K562 (cell line): ENCODE data around the gene RPS27. TPM values are rescaled to one million over a fixed set of nuclear protein-coding genes. Genes with fewer than 3 reads are reported as not detected.

Source experiments
- ARID2 ChIP-seq: fragments of 450-650 bp; IDR thresholded peaks from 2 replicates; pipeline ENCODE4 v1.6.1; 2017; ENCODE audit warnings: antibody characterized with exemption, mild to moderate bottlenecking
- GTF2B ChIP-seq: IDR thresholded peaks from 2 replicates; pipeline ENCODE4 v1.6.1; 2011; ENCODE audit not compliant: insufficient read length; ENCODE audit errors: extremely low read depth
- GTF2E2 ChIP-seq: fragments of 200-800 bp; sonication (Bioruptor generic); IDR thresholded peaks from 2 replicates; pipeline ENCODE4 v1.6.1; 2016; ENCODE audit warnings: missing genetic modification characterization, missing compliant biosample characterization
- HDAC6 ChIP-seq: IDR thresholded peaks from 2 replicates; pipeline ENCODE4 v1.6.1; 2012; ENCODE audit warnings: low read depth, mild to moderate bottlenecking, control low read depth, inconsistent platforms, low read length, moderate library complexity
- JUN ChIP-seq, 2 experiments: sonication (generic) in 1 of 2; formaldehyde crosslinking in 1 of 2; IDR thresholded peaks; 2 replicates each; pipeline versions ENCODE4 v1.6.1 to v1.8.0; 2012 to 2022; ENCODE audit warnings: borderline replicate concordance in 2 of 2, mild to moderate bottlenecking in 2 of 2, improper control_type of control experiment in 1 of 2, low read depth in 1 of 2, low read length in 1 of 2, missing genetic modification reagents in 1 of 2
- MTA2 ChIP-seq: fragments of 450-650 bp; IDR thresholded peaks from 2 replicates; pipeline ENCODE4 v1.6.1; 2016; ENCODE audit warnings: low read depth
- NELFE ChIP-seq: IDR thresholded peaks from 2 replicates; pipeline ENCODE4 v1.6.1; 2011; ENCODE audit warnings: mild to moderate bottlenecking; ENCODE audit not compliant: insufficient read depth, insufficient read length
- NFIC ChIP-seq: fragments of 450-650 bp; IDR thresholded peaks from 2 replicates; pipeline ENCODE4 v1.6.1; 2017; ENCODE audit warnings: mild to moderate bottlenecking, inconsistent platforms
- NONO ChIP-seq, 2 experiments: fragments of 200-400 bp in 1 of 2; fragments of 450-650 bp in 1 of 2; formaldehyde crosslinking in 1 of 2; IDR thresholded peaks; 2 replicates each; pipeline ENCODE4 v1.6.1; 2017; ENCODE audit warnings: low read depth in 2 of 2, mild to moderate bottlenecking in 2 of 2, moderate library complexity in 2 of 2, low read length in 1 of 2
- RBM22 ChIP-seq: fragments of 200-400 bp; formaldehyde crosslinking; IDR thresholded peaks from 2 replicates; pipeline ENCODE4 v1.6.1; 2018; ENCODE audit warnings: low read length, low read depth; ENCODE audit not compliant: poor library complexity, severe bottlenecking
- RBM39 ChIP-seq: fragments of 200-400 bp; formaldehyde crosslinking; optimal IDR thresholded peaks from 2 replicates; pipeline ENCODE3; 2018; ENCODE audit warnings: low read depth, low read length
- SMC3 ChIP-seq: conservative IDR thresholded peaks from 2 replicates; pipeline ENCODE4 v1.6.1; 2011; ENCODE audit warnings: low read depth, low read length, improper control_type of control experiment; ENCODE audit not compliant: insufficient read depth
- THRA ChIP-seq: fragments of 450-650 bp; IDR thresholded peaks from 2 replicates; pipeline ENCODE4 v1.6.1; 2017; ENCODE audit warnings: mild to moderate bottlenecking, moderate library complexity
- ZKSCAN1 ChIP-seq: fragments of 150-350 bp; IDR thresholded peaks from 2 replicates; pipeline ENCODE4 v1.6.1; 2016; ENCODE audit warnings: low read depth, low read length
- ZNF134 ChIP-seq: fragments of 250-450 bp; sonication (Bioruptor Pico); conservative IDR thresholded peaks from 2 replicates; pipeline ENCODE4 v1.4.0; 2020
- ZNF699 ChIP-seq: fragments of 250-450 bp; sonication (Bioruptor Pico); IDR thresholded peaks from 2 replicates; pipeline ENCODE4 v1.8.0; 2021; ENCODE audit warnings: mild to moderate bottlenecking, moderate library complexity; ENCODE audit not compliant: insufficient replicate concordance
- polyA plus RNA-seq, 8 experiments: library from polyadenylated mRNA; depleted of rRNA in 4 of 8; stranded (reverse) in 5 of 8; unstranded in 3 of 8; fragments of >200 nt; fragmentation: Nextera tagmentation in 2 of 8; fragmentation: Illumina TruSeq in 1 of 8; extraction: Ambion mirVana in 2 of 8; extraction: Trizol in 1 of 8; gene quantifications; 2 replicates each; pipeline versions ENCODE4 v1.2.1 to v1.2.3, GENCODE V29; 2011 to 2014; ENCODE audit warnings: inconsistent platforms in 1 of 8, missing spikeins in 1 of 8
- total RNA-seq, 7 experiments: library from RNA; depleted of rRNA in 6 of 7; stranded (reverse); fragments of >200 nt in 6 of 7; fragmentation: Illumina TruSeq in 2 of 7; extraction: Trizol in 2 of 7; gene quantifications; 2 replicates each; pipeline versions ENCODE4 v1.2.1 to v1.2.3, GENCODE V29; 2011 to 2021; ENCODE audit warnings: low replicate concordance in 1 of 7
- TF ChIP-seq, protein P1 (sequence below): sonication (generic); formaldehyde crosslinking; IDR thresholded peaks from 2 replicates; pipeline ENCODE4 v1.8.0; 2022; ENCODE audit warnings: missing genetic modification reagents, mild to moderate bottlenecking, borderline replicate concordance

The RPS27 gene
- total and polyA plus RNA-seq, 9 of the 15 experiments (the other 6 are each of a cell fraction or from before 2014, with no cell fraction given): 2,091 to 9,377 (median 6,706) TPM

DNA sequence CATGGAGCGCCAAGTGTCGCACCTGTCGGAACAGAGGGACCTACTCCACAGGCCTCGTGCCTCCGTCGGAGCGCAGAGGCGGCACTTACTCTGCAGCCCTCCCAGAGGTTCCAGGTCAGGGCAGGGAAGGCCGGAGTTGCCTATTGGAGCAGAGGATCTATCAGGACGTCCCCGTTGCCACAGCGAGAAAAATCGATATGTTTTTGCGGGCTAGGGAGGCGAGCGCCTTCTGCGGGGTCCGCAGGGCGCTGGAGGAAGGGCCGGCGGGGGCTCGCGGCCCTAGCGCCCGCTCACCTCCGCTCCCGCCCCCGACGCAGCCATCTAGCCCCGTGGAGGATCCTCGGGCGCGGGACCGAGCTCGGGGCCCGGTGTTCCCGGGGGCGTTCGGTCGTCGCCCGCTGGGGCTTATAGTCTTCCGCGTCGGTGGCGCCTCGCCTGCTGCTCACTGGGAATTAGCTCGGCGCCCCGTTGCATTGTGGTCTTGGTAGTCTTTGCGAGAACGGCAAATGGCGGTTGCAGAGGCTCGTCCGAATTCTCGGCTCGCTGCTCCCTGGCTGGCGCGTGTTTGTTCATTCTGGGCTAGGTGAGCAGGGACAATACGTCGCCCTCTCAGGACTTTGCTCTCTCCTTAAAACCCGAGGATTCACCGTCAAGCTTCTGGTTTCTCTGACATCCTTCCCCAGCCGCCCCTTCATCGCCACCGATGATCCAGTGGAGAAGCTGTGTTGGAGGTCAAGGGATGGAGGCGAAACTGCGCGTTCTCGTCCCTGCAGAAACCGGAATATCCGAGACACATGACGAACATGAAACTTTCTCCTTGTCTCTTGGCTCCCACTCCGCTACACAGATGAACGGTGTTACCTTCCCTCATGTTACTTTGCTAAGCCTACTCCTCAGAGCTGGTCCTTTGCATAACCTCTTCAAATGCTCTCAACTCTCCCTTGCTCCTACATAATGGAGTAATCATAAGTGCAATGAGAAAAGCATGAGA is 13.0 kb upstream of the RPS27 start, which contains the start of gene JTB (continued):
- TF ChIP-seq NELFE (no peak), HDAC6 (no peak), ARID2 (no peak), NONO (IDR thresholded peaks at IDR 0.05; ENCODE audit: low read depth in 2 of 2, low read length in 1 of 2) (peak in 1 of 2 experiments; percentile 22; a peak in 1 of 4 replicates), THRA (no peak), NFIC (peak; percentile 8; the same call in 1 of the 2 replicates), ZNF134 (no peak), RBM39 (no peak), GTF2B (no peak), JUN (IDR thresholded peaks at IDR 0.05; ENCODE audit: borderline replicate concordance, low read depth, low read length) (no peak; the same call in 1 of the 2 replicates), JUN (CRISPR knock-in tag; IDR thresholded peaks at IDR 0.05; ENCODE audit: borderline replicate concordance) (no peak), MTA2 (no peak), GTF2E2 (tag) (peak; percentile 52; the same call in 1 of the 2 replicates), ZNF699 (no peak), RBM22 (no peak), SMC3 (0 out of 2 replicates have a peak, but pooled peaks have one; percentile 3), ZKSCAN1 (no peak)
- TF ChIP-seq, protein P1, sequence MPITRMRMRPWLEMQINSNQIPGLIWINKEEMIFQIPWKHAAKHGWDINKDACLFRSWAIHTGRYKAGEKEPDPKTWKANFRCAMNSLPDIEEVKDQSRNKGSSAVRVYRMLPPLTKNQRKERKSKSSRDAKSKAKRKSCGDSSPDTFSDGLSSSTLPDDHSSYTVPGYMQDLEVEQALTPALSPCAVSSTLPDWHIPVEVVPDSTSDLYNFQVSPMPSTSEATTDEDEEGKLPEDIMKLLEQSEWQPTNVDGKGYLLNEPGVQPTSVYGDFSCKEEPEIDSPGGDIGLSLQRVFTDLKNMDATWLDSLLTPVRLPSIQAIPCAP (CRISPR knock-in tag): no peak
